AG04449 (cell line): Measurements from ENCODE around the gene ZNF385B.

ENCODE experiments used
- CTCF ChIA-PET: fragments of 350-600 bp; formaldehyde crosslinking; extraction: SDS; loops from one replicate; lab custom pipeline; 2021; ENCODE audit warnings: antibody characterized with exemption; lab: Yijun Ruan, JAX
- POLR2A ChIA-PET: fragments of 400-600, 350-600 bp; formaldehyde crosslinking; extraction: SDS; loops from one replicate; lab custom pipeline; 2020; ENCODE audit warnings: antibody characterized with exemption, inconsistent platforms; lab: Yijun Ruan, JAX
- DNase-seq: peaks from one replicate; pipeline ENCODE4 v3.0.0-alpha.2; 2010; ENCODE audit warnings: low read depth, low spot score
- H3K4me3 ChIP-seq: 2 replicates; pipeline ENCODE4 v1.5.1; 2011; ENCODE audit warnings: low read depth, mild to moderate bottlenecking, control low read depth, low read length
- CTCF ChIP-seq: IDR thresholded peaks from one replicate; pipeline ENCODE4 v1.5.1; 2011; ENCODE audit warnings: mild to moderate bottlenecking, moderate library complexity, low read length, control low read depth, inconsistent platforms; ENCODE audit not compliant: insufficient read depth; ENCODE audit errors: missing control alignments

Gene ZNF385B

GRCh38 chr2:179701524-179702110, 159.8 kb downstream of the ZNF385B start:
- no peak for DNase-seq
- H3K4me3 ChIP-seq, result no peak overlapping the region
- ChIA-PET CTCF (interaction anchor here (1.2 kb wide), 1 partner anchor 260 kb away, joined by 3 read pairs; no protein-coding TSS in a partner anchor), POLR2A (no interaction called here)
- no peak for TF ChIP-seq CTCF

- ChIA-PET CTCF (no interaction called here), POLR2A (no interaction called here)
- no peak overlapping the region for H3K4me3 ChIP-seq
- DNase-seq, result no peak
- TF ChIP-seq CTCF, result no peak
These were observed 165.9 kb downstream of the ZNF385B start for GRCh38 chr2:179695486-179695885.

GRCh38 chr2:179694963-179695362, 166.4 kb downstream of the ZNF385B start:
- H3K4me3 ChIP-seq, result no peak overlapping the region
- no peak for DNase-seq
- no peak for TF ChIP-seq CTCF
- ChIA-PET POLR2A (no interaction called here), CTCF (no interaction called here)

GRCh38 chr2:179692610-179693009, 168.8 kb downstream of the ZNF385B start:
- CTCF ChIA-PET, result interaction anchor here (0.8 kb wide), 1 partner anchor 270 kb away, joined by 3 read pairs; no protein-coding TSS in a partner anchor
- DNase-seq, result no peak
- POLR2A ChIA-PET, result no interaction called here

GRCh38 chr2:179692043-179692442, 169.4 kb downstream of the ZNF385B start:
- POLR2A ChIA-PET, result no interaction called here
- no peak overlapping the region for H3K4me3 ChIP-seq
- CTCF ChIA-PET, result interaction anchor here (0.8 kb wide), 1 partner anchor 269 kb away, joined by 3 read pairs; no protein-coding TSS in a partner anchor
- no peak for DNase-seq
- TF ChIP-seq CTCF, result no peak

More at GRCh38 chr2:179692610-179693009, 168.8 kb downstream of the ZNF385B start:
- no peak for TF ChIP-seq CTCF
- no peak overlapping the region for H3K4me3 ChIP-seq

GRCh38 chr2:179691235-179691634, 170.2 kb downstream of the ZNF385B start:
- TF ChIP-seq CTCF, result no peak
- H3K4me3 ChIP-seq, result no peak overlapping the region
- ChIA-PET CTCF (no interaction called here), POLR2A (no interaction called here)
- DNase-seq, result no peak
